ENCODE results near the gene SAP30BP. TPM values are rescaled to one million over a fixed set of nuclear protein-coding genes. Genes with fewer than 3 reads are reported as not detected.

The SAP30BP gene
- total RNA-seq, 1 donor from 2014 or later = 47.2 TPM

DNA sequence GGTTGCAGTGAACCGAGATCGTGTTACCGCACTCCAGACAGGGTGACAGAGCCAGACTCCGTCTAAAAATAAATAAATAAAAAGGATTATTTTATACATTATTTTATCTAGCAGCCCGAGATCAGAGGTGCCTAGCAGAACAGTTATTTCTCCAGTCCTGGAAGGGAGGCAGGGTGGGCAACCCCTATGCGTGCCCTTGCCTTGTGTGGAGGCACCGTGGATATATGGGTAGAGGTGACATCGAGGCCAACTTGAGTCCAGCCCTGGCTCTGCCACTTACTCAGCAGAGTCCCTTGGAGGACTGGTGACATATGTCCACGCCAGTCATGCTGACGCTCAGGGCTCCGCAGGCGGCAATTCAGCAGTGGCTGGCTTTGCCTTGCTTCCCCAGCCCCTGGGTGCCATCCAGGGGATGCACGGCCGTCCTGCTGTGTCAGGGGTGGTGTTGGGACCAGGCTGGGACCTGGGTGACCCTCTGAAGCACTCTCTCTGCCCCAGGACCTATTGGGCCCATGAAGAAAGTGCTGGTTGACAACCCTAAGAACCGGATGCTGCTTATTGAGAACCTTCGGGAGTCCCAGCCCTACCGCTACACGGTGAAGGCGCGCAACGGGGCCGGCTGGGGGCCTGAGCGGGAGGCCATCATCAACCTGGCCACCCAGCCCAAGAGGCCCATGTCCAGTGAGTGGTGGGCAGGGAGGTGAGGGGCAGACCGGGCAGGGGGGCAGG, 84.7 kb downstream of the SAP30BP start:
- intact Hi-C loops (cut with DNase I) = no loop called here
- no peak for DNase-seq (ENCODE audit: low spot score)

DNA sequence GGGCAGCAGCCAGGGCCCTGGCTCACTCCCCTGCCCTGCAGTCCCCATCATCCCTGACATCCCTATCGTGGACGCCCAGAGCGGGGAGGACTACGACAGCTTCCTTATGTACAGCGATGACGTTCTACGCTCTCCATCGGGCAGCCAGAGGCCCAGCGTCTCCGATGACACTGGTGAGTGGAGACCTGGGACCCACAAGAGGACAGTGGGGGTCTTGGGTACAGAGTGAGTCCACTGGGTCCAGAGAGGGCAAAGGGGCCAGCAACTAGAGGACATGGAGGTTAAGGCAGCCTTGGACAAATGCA, 85.2 kb downstream of the SAP30BP start:
- intact Hi-C loops (cut with DNase I) = no loop called here
- no peak for DNase-seq (ENCODE audit: low spot score)

DNA sequence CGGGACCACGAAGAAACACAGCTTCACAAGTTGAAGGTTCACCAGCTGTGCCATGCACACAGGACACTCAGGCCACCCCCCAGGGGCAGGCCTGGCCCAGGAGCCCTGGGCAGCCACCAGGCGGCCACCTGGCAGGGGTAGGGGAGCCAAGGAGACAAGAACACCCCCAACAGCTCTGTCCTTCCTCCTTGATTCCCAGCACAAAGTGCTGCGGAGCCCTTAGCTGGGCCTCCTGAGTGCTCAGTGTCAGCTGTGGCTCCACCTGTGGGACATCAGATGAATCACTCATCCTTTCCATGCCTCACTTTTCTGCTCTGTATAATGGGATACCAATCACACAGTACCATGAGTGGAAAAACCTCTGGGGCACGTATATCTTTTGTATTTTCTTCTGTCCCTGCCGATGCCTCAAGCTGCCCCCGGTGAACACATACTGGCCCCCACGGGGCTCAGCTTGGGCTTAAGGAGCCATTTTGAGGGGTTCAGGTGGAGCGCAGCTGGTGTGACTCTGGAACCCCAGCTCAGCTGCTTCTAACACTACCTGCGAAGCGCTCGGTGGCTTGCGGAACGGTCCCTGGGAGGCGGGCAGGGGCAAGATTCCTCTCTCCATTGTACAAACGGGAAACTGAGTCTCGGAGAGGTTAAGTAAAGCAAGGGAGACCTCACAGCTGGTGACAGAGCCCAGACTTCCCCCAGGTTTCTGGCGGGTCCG, 85.8 kb downstream of the SAP30BP start:
- no peak for DNase-seq (ENCODE audit: low spot score)
- intact Hi-C loops (cut with DNase I) = no loop called here

DNA sequence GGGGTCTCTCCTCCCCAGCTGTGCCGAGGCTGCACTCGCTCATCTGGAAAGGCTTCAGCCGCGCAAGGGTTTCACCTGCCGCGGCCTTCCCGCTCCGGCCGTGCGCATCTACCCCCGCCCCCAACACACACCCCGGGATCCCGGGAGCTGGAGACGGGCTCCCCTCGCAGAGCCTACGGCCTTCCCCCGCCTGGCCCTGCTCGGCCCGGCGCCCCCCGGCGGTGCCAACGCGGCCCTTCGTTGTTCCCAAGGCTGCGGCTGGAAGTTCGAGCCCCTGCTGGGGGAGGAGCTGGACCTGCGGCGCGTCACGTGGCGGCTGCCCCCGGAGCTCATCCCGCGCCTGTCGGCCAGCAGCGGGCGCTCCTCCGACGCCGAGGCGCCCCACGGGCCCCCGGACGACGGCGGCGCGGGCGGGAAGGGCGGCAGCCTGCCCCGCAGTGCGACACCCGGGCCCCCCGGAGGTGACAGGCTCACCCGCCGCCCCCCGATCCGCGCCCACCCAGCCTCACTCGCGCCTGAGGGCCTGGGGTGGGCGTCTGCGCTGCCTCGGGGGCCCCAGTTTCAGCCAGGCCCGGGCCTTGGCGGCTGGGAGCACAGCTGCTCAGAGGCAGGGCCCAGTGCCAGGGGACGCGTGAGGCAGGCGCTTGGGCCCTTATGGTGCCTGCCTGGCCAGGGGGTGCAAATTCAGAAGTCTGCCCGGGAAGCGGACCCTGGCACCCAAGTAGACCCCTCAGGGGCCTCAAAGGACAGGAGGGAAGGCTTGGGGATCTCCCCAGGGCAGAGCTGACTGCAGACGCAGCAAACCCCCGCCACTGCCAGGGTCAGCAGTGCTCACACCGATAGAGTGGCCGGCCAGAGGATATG, 86.6 kb downstream of the SAP30BP start:
- DNase-seq (ENCODE audit: low spot score) = peak; percentile 85
- intact Hi-C loops (cut with DNase I) = no loop called here

DNA sequence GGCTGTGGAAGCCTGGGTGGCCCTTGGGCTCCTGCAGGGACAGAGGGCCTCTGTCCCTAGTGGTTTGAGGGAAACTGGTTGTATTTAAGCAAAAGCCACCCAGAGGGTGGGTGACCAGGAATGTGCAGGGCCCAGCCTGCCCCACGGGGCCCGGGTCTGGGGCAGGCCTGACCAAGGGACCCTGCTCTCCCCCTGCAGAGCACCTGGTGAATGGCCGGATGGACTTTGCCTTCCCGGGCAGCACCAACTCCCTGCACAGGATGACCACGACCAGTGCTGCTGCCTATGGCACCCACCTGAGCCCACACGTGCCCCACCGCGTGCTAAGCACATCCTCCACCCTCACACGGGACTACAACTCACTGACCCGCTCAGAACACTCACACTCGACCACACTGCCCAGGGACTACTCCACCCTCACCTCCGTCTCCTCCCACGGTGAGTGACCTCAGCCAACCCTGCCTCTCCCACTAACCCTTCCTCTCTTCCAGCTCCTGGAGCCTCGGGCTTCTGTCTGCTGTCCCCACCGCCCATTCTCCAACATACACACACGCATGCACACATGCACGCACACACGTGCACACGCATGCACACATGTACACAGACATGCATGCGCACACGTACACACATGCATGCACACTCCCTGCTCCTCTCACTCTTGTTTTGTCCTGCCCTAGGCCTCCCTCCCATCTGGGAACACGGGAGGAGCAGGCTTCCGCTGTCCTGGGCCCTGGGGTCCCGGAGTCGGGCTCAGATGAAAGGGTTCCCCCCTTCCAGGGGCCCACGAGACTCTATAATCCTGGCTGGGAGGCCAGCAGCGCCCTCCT, 87.5 kb downstream of the SAP30BP start:
- DNase-seq (ENCODE audit: low spot score) = no peak
- intact Hi-C loops (cut with DNase I) = no loop called here

DNA sequence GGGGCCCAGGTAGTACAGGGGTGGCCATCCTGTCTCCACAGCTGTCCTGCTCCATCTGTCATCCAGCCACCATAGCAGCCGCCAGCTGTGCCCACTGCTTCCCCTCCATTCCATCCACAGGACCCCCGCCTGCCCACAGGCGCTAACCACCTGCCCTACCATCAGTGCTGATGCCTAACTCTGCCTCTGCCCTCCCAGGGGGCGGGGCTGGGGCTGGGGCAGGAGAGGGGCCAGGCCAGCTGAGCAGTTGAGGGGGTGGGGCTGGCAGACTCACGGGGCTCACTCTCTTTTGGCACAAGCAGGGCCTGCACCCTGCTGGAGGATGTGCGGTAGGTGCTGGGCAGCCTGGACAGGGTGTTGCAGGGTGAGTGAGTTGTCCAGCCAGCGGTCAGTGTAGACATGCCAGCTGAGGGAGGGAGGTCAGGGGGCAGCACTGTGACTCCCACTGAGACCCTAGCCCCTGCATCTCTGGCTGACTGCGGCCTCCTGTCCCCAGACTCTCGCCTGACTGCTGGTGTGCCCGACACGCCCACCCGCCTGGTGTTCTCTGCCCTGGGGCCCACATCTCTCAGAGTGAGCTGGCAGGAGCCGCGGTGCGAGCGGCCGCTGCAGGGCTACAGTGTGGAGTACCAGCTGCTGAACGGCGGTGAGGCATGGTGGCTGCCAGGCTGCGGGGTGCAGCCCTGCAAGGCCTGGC, 88.2 kb downstream of the SAP30BP start:
- DNase-seq (ENCODE audit: low spot score) = no peak
- intact Hi-C loops (cut with DNase I) = no loop called here

DNA sequence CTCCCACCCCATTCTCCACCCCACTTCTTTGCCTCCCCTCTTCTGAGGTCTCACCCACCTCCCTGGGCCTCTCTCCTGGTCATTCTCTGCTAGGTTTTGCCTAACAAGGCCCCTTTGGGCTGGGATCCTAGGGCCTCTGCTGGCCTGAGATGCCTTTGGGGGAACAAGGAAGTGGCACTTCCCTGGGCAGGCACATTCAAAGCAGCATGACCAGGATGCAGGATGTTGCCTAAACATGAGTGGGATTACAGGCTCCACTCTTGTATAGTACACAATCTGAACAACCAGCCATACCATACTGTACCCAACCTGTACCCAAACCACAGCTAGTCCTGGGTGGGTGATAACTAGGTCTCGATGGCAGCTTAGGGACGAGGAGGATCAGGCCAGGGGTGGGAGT, 88.9 kb downstream of the SAP30BP start:
- intact Hi-C loops (cut with DNase I) = no loop called here
- no peak for DNase-seq (ENCODE audit: low spot score)

DNA sequence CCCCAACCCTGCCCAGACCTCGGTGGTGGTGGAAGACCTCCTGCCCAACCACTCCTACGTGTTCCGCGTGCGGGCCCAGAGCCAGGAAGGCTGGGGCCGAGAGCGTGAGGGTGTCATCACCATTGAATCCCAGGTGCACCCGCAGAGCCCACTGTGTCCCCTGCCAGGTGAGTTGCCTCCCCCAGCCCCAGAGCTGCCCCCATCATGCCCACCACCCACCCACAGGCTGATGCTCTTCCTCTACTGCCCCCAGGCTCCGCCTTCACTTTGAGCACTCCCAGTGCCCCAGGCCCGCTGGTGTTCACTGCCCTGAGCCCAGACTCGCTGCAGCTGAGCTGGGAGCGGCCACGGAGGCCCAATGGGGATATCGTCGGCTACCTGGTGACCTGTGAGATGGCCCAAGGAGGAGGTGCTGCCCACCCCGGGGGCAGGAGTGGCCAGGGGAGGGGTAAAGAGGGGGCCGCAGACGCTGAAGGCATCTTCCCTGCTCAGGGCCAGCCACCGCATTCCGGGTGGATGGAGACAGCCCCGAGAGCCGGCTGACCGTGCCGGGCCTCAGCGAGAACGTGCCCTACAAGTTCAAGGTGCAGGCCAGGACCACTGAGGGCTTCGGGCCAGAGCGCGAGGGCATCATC, 89.4 kb downstream of the SAP30BP start:
- intact Hi-C loops (cut with DNase I) = no loop called here
- no peak for DNase-seq (ENCODE audit: low spot score)

DNA sequence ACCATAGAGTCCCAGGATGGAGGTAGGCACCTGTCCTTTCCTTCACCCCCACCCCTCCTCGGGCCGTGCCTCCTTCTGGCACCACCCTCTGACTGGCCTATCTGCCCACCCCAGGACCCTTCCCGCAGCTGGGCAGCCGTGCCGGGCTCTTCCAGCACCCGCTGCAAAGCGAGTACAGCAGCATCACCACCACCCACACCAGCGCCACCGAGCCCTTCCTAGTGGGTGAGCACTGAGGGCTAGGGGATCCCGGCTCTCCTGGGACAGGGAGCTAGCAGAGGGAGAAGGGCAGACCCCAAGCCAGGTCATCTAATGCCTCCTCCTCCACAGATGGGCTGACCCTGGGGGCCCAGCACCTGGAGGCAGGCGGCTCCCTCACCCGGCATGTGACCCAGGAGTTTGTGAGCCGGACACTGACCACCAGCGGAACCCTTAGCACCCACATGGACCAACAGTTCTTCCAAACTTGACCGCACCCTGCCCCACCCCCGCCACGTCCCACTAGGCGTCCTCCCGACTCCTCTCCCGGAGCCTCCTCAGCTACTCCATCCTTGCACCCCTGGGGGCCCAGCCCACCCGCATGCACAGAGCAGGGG, 90.0 kb downstream of the SAP30BP start:
- intact Hi-C loops (cut with DNase I) = no loop called here
- no peak for DNase-seq (ENCODE audit: low spot score)

Other genes starting within 250 kb of the SAP30BP start
- gene TMEM94, start 210.7 kb upstream of the SAP30BP start, total RNA-seq = 56.6 TPM
- gene CASKIN2, start 151.8 kb upstream of the SAP30BP start, total RNA-seq = 48.2 TPM
- 7.7 TPM for gene TSEN54, start 150.8 kb upstream of the SAP30BP start, total RNA-seq
- 4.7 TPM for gene LLGL2, start 141.6 kb upstream of the SAP30BP start, total RNA-seq
- gene MYO15B, start 79.5 kb upstream of the SAP30BP start, total RNA-seq = 62.8 TPM
- gene SMIM5, start 33.9 kb upstream of the SAP30BP start, total RNA-seq = 1.7 TPM
- 11.3 TPM for gene RECQL5, start 184 bp upstream of the SAP30BP start, total RNA-seq
- 5.7 TPM for gene ITGB4, start 54.1 kb downstream of the SAP30BP start, total RNA-seq
- gene GALK1, start 97.9 kb downstream of the SAP30BP start, total RNA-seq = 11.5 TPM
- 16.8 TPM for gene UNK, start 117.5 kb downstream of the SAP30BP start, total RNA-seq
- 7.9 TPM for gene UNC13D, start 177.1 kb downstream of the SAP30BP start, total RNA-seq
- 129 TPM for gene WBP2, start 188.0 kb downstream of the SAP30BP start, total RNA-seq
- 39.5 TPM for gene TRIM47, start 211.2 kb downstream of the SAP30BP start, total RNA-seq
- 12.1 TPM for gene TRIM65, start 229.6 kb downstream of the SAP30BP start, total RNA-seq
- gene MRPL38, start 237.5 kb downstream of the SAP30BP start, total RNA-seq = 76.3 TPM